DOHH2 (cell line): ENCODE results near the gene FAM98A.

Experiments
- EZH2phosphoT487 ChIP-seq: fragments of 200-600 bp; sonication (generic); IDR thresholded peaks from 2 replicates; pipeline ENCODE4 v1.6.1; 2017; ENCODE audit warnings: borderline replicate concordance, mild to moderate bottlenecking, antibody characterized with exemption, low read length, moderate library complexity, mixed read lengths
- TF ChIP-seq, protein P1 (sequence below): fragments of 200-600 bp; sonication (generic); IDR thresholded peaks from one replicate; pipeline ENCODE4 v1.5.1; 2014; ENCODE audit warnings: antibody characterized with exemption, mild to moderate bottlenecking, low read depth, low read length; ENCODE audit not compliant: poor library complexity, severe bottlenecking

DNA sequence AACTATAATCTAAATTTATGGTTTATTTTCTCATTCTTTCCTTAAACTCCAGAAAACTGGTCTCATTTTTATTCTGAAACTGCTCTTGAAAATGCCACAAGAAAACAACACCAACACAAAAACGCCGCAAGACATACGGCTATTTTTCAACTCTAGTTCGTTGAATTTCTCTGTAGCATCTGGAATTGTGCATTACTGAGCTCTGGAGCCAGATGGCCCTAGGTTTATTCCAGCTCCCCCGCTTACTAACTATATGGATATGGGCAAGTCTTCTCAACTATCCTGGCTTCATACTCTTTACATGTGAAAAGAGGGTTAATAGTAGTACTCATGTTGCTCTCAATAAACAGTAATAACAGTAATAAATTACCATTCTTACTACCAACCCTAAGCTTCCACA, 19.9 kb downstream of the FAM98A start:
- TF ChIP-seq, protein P1, sequence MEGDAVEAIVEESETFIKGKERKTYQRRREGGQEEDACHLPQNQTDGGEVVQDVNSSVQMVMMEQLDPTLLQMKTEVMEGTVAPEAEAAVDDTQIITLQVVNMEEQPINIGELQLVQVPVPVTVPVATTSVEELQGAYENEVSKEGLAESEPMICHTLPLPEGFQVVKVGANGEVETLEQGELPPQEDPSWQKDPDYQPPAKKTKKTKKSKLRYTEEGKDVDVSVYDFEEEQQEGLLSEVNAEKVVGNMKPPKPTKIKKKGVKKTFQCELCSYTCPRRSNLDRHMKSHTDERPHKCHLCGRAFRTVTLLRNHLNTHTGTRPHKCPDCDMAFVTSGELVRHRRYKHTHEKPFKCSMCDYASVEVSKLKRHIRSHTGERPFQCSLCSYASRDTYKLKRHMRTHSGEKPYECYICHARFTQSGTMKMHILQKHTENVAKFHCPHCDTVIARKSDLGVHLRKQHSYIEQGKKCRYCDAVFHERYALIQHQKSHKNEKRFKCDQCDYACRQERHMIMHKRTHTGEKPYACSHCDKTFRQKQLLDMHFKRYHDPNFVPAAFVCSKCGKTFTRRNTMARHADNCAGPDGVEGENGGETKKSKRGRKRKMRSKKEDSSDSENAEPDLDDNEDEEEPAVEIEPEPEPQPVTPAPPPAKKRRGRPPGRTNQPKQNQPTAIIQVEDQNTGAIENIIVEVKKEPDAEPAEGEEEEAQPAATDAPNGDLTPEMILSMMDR = no peak
- TF ChIP-seq EZH2phosphoT487 = no peak
